Fibroblast of lung (primary cell): ENCODE data around the gene NELFB. TPM values are rescaled to one million over a fixed set of nuclear protein-coding genes. Genes with fewer than 3 reads are reported as not detected.

Experiments used
- DNase-seq, 2 donors: peaks; one replicate each; pipeline versions ENCODE4 v3.0.0 to v3.0.0-alpha.2; 2010; ENCODE audit warnings: low read depth in 2 of 2
- H2AFZ ChIP-seq: 2 replicates; pipeline ENCODE4 v1.5.1; 2012; ENCODE audit warnings: low read length, control low read depth, inconsistent platforms
- H3K27ac ChIP-seq: 2 replicates; pipeline ENCODE4 v1.5.1; 2011; ENCODE audit warnings: low read length, control low read depth; ENCODE audit not compliant: insufficient read depth
- H3K27me3 ChIP-seq: 2 replicates; pipeline ENCODE4 v1.5.1; 2011; ENCODE audit warnings: mild to moderate bottlenecking, low read length; ENCODE audit not compliant: control insufficient read depth, insufficient read depth
- H3K36me3 ChIP-seq: 2 replicates; pipeline ENCODE4 v1.5.1; 2011; ENCODE audit warnings: low read length; ENCODE audit not compliant: control insufficient read depth, insufficient read depth
- H3K4me1 ChIP-seq: 2 replicates; pipeline ENCODE4 v1.5.1; 2011; ENCODE audit warnings: low read length; ENCODE audit not compliant: control insufficient read depth, insufficient read depth; ENCODE audit errors: extremely low read depth
- H3K4me2 ChIP-seq: 2 replicates; pipeline ENCODE4 v1.5.1; 2011; ENCODE audit warnings: low read length, control low read depth; ENCODE audit not compliant: insufficient read depth; ENCODE audit errors: extremely low read depth
- H3K4me3 ChIP-seq, 4 experiments: fragments of 200-600 bp in 1 of 4; sonication (generic) in 1 of 4; replicated peaks in 1 of 4; 2 replicates each; pipeline ENCODE4 v1.5.1; 2011 to 2016; ENCODE audit warnings: low read length in 4 of 4, low read depth in 3 of 4, mild to moderate bottlenecking in 3 of 4, control low read depth in 2 of 4, inconsistent platforms in 1 of 4, mixed read lengths in 1 of 4; ENCODE audit not compliant: insufficient read depth in 1 of 4; ENCODE audit errors: control extremely low read depth in 1 of 4
- H3K79me2 ChIP-seq: 2 replicates; pipeline ENCODE4 v1.5.1; 2012; ENCODE audit warnings: mild to moderate bottlenecking, low read length, inconsistent platforms; ENCODE audit not compliant: control insufficient read depth, insufficient read depth
- H3K9ac ChIP-seq: 2 replicates; pipeline ENCODE4 v1.5.1; 2011; ENCODE audit warnings: mild to moderate bottlenecking, low read length, control low read depth; ENCODE audit not compliant: insufficient read depth
- H3K9me3 ChIP-seq: 2 replicates; pipeline ENCODE4 v1.5.1; 2012; ENCODE audit warnings: low read depth, low read length; ENCODE audit not compliant: control insufficient read depth, insufficient read depth
- H4K20me1 ChIP-seq: 2 replicates; pipeline ENCODE4 v1.5.1; 2011; ENCODE audit warnings: low read length; ENCODE audit not compliant: control insufficient read depth, insufficient read depth; ENCODE audit errors: extremely low read depth
- EZH2 ChIP-seq: IDR thresholded peaks from 2 replicates; pipeline ENCODE4 v1.5.1; 2012; ENCODE audit warnings: low read length, control low read depth, mild to moderate bottlenecking; ENCODE audit errors: missing control alignments
- polyA plus RNA-seq, 2 donors: library from polyadenylated mRNA; depleted of rRNA in 1 of 2; stranded (reverse) in 1 of 2; unstranded in 1 of 2; fragments of >200 nt; gene quantifications; 2 replicates each; pipeline ENCODE4 v1.2.1, GENCODE V29; 2011 to 2012; ENCODE audit warnings: missing spikeins in 1 of 2
- total RNA-seq: library from RNA; depleted of rRNA; stranded (reverse); fragments of >200 nt; gene quantifications from 2 replicates; pipeline ENCODE4 v1.2.1, GENCODE V29; 2014
- TF ChIP-seq, protein P1 (sequence below), 2 donors: IDR thresholded peaks in 1 of 2; conservative IDR thresholded peaks in 1 of 2; 1 replicate in 1 of 2; 2 replicates in 1 of 2; pipeline ENCODE4 v1.5.1; 2011 to 2012; ENCODE audit warnings: low read length in 2 of 2, control low read depth in 1 of 2, inconsistent platforms in 1 of 2, low read depth in 1 of 2, mild to moderate bottlenecking in 1 of 2

The NELFB gene
- total and polyA plus RNA-seq, 2 donors (not counting 1 experiment from before 2014, with no cell fraction given): 23.5 to 50.0 TPM

DNA sequence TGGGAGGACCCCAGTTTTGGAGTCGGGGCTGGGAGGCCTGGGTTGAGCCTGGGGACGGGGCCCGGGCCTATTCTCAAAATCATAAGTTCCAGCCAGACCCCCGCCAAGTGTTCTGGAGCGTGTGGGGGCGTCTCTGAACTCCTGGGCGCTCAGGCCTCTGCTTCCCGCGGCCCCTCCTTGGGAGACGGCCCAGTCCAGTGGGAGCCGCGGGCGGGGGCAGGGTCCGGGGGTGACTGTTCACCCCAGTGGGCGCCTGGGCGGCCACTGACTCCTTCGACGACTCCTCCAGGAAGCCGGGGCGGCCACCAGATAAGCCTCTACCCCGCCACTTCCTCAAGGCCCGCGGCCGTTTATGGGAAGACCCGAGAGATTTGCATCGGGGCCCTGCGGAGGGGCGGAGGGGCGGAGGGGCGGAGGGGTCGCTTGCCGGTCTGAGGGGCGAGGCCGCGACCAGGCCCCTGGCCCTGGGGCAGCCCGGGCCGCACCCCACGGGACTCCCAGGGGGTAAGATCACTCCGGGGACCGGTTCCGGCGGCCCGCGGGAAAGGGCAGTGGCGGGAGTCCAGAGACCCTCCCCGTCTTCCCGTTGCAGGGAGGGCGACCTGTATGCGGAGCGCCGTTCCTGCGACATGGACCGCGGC is 23.1 kb downstream of the NELFB start:
- Histone ChIP-seq H3K27me3 (no peaks in the 10 kb centered on the region), H3K9ac (peak overlapping the region; percentile 59), H4K20me1 (no peaks in the 10 kb centered on the region), H3K79me2 (peaks cover 26% of the 10 kb centered on the region), H3K4me2 (peak overlapping the region; percentile 81), H2AFZ (no peak overlapping the region), H3K36me3 (peaks cover 20% of the 10 kb centered on the region), H3K27ac (peak overlapping the region; percentile 73), H3K4me1 (peaks cover 10% of the 10 kb centered on the region), H3K9me3 (no peaks in the 10 kb centered on the region), H3K4me3 (peak overlapping the region; percentile 67 to 86 (median 73))
- TF ChIP-seq EZH2: no peak
- TF ChIP-seq, protein P1, sequence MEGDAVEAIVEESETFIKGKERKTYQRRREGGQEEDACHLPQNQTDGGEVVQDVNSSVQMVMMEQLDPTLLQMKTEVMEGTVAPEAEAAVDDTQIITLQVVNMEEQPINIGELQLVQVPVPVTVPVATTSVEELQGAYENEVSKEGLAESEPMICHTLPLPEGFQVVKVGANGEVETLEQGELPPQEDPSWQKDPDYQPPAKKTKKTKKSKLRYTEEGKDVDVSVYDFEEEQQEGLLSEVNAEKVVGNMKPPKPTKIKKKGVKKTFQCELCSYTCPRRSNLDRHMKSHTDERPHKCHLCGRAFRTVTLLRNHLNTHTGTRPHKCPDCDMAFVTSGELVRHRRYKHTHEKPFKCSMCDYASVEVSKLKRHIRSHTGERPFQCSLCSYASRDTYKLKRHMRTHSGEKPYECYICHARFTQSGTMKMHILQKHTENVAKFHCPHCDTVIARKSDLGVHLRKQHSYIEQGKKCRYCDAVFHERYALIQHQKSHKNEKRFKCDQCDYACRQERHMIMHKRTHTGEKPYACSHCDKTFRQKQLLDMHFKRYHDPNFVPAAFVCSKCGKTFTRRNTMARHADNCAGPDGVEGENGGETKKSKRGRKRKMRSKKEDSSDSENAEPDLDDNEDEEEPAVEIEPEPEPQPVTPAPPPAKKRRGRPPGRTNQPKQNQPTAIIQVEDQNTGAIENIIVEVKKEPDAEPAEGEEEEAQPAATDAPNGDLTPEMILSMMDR (conservative IDR thresholded peaks at IDR 0.05 in 1 of 2, IDR thresholded peaks at IDR 0.05 in 1 of 2; ENCODE audit: low read depth in 1 of 2, low read length in 2 of 2): no peak
- peak in 1 of 2 donors; percentile 36 for DNase-seq

DNA sequence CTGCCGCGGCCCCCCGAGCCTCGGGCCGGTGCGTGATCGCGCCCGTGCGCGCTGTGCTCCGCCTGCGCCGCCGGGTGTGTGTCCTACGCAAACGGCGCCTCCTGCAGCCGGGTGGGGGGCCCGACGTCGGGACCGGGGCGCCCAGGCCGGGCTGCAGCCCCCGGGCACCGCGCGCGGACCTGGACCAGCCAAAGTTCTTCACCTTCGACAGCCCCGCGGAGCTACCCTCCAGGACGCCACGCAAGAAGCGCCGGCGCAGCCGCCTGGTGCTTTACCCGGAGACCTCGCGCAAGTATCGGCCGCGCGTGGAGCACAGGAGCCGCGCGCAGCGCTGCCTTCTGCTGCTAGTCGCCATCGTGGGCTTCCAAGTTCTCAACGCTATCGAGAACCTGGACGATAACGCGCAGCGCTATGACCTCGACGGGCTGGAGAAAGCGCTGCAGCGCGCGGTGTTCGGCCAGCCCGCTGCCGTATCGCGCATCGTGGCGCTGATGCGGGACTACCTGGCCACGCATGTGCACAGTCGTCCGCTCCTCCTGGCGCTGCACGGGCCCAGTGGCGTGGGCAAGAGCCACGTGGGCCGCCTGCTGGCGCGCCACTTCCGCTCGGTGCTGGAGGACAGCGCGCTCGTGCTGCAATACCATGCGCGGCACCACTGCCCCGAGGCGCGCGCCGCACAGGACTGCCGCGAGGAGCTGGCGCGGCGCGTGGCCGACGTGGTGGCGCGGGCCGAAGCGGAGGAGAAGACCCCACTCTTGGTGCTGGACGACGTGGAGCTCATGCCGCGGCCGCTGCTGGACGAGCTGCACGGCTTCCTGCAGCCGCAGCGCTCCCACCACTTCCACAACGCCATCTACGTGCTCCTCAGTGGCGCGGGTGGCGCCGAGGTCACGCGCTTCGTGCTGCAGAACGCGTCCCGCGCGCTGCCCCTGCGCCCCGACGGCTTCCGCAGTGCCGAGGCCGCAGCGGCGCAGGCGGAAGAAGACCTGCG is 23.9 kb downstream of the NELFB start:
- Histone ChIP-seq H3K36me3 (peaks cover 18% of the 10 kb centered on the region), H3K9ac (no peak overlapping the region), H4K20me1 (no peaks in the 10 kb centered on the region), H3K9me3 (no peaks in the 10 kb centered on the region), H3K4me1 (peaks cover 10% of the 10 kb centered on the region), H3K79me2 (peaks cover 26% of the 10 kb centered on the region), H3K27me3 (no peaks in the 10 kb centered on the region), H2AFZ (no peak overlapping the region), H3K4me2 (peak overlapping the region; percentile 68), H3K4me3 (peak overlapping the region in 3 of 4 experiments; percentile 69 to 86 (median 77)), H3K27ac (no peak overlapping the region)
- no peak for DNase-seq
- TF ChIP-seq, protein P1 (conservative IDR thresholded peaks at IDR 0.05 in 1 of 2, IDR thresholded peaks at IDR 0.05 in 1 of 2; ENCODE audit: low read depth in 1 of 2, low read length in 2 of 2): no peak
- no peak for TF ChIP-seq EZH2
